Glomerular endothelial cell (primary cell): Measurements from ENCODE around the gene CDHR3. TPM values are rescaled to one million over a fixed set of nuclear protein-coding genes. Genes with fewer than 3 reads are reported as not detected.
"Not testable (repeated sequence)": the region's sequence is repeated elsewhere in the genome, so short reads cannot be mapped to it uniquely, and the experiment has no call there.

ENCODE experiments used
- DNase-seq: peaks from one replicate; pipeline ENCODE4 v3.0.0-alpha.2; 2011; ENCODE audit warnings: low read depth, low spot score; ENCODE audit errors: extremely low read depth
- total RNA-seq: library from RNA; depleted of rRNA; stranded (reverse); fragments of >200 nt; gene quantifications from 2 replicates; pipeline ENCODE4 v1.2.3, GENCODE V29; 2015

Gene CDHR3
- total RNA-seq, 1 donor from 2014 or later = 4.5 TPM

DNA sequence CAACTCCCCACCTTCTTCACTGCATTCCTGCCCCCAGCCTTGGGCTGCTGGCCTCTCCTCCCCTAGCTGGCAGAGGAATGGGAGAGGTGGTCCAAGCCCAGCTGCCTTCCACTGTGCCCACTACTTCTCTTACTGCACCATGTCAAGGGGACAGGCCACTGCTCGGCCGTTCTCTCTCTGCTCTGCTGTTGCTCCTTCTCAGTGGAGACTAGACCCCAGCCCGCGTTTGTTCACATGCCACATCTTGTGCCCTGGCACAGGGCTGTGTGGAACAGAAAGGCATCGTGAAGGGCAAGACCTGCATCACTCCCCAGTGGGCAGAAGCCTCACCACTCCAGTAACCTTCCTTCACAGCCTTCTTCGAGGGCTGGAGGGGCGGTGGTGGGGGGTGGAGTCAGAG, 711 bp upstream of the CDHR3 start:
- no peak for DNase-seq

- no peak for DNase-seq
Measured at GRCh38 chr7:105971845-105972244, 8.8 kb downstream of the CDHR3 start.

DNA sequence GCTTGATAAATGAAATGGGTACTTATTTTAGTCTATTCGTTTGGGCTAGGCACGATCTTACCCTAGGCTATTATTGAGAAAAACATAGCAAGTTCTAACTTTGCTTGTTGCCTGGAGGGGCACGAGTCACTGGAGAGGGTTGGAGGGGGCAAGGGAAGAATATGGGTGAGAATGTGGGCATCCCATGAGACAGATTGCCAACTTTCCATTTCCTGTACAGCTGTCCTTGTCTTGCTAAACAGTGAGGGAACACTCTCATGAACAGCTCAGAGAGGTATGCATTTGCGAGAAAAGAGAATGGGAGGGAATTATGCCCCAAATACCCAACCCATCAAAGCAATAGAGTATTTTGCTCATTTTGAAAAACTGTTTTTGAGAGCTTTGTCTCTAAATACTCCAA, 9.2 kb downstream of the CDHR3 start:
- DNase-seq = no peak

GRCh38 chr7:105974471-105974870, 11.4 kb downstream of the CDHR3 start:
- DNase-seq = no peak

- no peak for DNase-seq
Measured at GRCh38 chr7:105975770-105976417, 12.8 kb downstream of the CDHR3 start.

DNA sequence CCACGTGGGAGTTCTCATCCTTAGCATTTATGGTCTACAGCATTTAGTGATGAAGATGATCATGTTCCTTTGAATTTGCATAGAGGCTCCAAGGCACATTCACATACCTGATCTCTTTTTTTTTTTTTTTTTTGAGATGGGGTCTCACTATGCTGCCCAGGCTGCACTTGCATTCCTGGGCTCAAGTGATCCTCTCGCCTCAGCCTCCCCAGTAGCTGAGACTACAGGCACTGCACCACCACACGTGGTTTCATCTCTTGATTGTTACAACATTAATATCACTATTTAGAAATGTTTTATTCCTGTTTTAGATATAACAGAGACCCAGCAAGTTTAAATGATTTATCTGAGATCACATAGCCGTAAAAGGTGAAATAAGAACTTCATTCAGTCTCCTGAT, 13.8 kb downstream of the CDHR3 start:
- no peak for DNase-seq

DNA sequence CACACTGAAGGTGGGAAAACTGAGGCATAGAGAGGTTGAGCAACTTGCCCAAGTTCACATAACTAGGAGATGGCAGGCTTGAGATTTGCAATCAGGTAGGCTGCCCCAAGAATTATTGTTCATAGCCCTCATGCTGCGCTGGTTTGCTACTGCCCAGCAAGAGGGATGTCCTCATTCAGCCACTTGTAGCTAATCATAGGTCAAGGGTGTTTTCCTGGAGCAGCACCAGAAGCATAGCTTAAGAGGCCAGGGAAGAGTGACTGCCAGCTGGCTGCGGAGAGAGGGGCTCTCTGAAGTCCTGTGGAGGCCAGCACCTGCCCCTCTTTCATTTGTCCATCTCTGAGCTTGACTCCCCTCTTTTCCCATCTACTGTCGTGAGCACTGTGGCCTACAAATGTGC, 15.0 kb downstream of the CDHR3 start:
- no peak for DNase-seq

GRCh38 chr7:105978974-105979373, 15.9 kb downstream of the CDHR3 start:
- DNase-seq = no peak

DNA sequence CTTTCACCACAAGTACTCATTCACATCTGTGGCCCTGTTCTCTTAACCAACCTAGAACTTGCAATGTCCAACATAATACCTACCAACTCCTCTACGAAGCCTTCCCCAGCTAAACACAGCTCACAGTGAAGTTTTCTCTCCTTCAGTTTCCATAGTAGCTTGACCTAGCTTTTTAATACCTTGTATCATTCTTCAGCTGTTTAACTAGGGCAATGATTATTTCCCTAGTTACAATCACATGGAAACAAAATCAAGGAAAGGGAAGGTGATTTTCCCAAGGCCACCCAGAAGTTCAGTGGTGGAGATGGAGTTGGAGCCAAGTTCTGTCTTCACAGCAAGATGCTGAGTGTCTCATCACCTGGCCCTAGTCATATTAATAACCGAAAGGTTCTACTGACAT, 16.3 kb downstream of the CDHR3 start:
- DNase-seq = no peak

- no peak for DNase-seq
Measured at GRCh38 chr7:105980645-105981396, 17.8 kb downstream of the CDHR3 start.

GRCh38 chr7:105982388-105982787, 19.3 kb downstream of the CDHR3 start:
- DNase-seq = no peak

DNA sequence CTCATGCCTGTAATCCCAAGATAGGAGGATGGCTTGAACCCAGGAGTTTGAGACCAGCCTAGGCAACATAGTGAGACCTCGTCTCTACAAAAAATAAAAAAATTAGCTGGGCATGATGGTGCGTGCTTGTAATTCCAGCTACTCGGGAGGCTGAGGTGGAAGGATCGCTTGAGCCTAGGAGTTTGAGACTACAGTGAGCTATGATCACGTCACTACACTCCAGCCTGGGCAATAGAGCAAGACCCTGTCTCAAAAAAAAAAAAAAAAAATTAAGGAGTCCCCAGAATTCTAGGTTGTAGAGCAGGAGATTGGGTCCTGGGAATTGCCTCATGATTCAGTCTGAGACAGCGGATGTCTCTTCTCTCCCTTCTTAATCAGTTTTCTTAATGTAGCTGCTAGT, 21.7 kb downstream of the CDHR3 start:
- DNase-seq = not testable (repeated sequence)

DNA sequence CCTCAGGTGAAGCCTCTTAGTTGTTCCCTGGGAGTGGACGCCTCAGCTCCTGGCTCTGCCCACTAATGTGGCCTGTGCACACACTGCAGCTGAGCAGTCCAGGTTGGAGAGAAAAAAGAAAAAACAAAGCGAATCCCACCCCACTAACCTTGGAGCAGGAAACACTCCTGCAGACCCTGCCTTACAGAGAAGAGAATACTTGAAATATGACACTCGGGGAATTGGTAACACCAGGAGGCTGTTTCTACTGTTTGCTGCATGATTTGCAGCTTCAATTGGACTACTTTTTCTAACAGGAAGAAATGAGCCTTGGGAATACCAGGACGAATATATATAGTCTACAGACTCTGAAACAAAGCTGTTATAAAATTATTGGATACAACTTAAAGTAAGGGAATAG, 22.2 kb downstream of the CDHR3 start:
- no peak for DNase-seq

DNA sequence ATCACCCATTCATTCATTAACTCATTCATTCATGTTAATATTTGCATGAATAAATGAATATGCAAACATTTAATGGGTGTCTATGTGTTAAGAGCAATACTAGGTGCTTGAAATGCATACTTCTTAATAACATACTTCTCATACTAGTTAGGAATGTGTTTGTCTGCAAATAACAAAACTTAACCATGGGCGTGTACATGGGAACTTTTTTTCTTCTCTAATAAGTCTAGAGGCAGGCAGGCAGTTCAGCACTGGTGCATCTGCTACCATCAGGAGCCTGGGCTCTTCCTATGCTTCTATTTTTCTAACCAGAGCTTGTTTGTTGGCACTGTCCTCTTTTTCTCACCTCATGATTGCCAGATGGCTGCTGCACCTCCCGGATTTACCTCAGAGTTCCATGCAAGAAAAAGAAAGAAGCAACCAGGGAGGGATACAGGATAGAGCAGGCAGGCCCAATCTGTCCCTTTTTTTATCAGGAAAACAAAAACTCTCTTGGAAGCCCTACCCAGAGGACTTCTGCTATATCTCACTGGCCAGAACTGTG, 22.7 kb downstream of the CDHR3 start:
- DNase-seq = no peak

DNA sequence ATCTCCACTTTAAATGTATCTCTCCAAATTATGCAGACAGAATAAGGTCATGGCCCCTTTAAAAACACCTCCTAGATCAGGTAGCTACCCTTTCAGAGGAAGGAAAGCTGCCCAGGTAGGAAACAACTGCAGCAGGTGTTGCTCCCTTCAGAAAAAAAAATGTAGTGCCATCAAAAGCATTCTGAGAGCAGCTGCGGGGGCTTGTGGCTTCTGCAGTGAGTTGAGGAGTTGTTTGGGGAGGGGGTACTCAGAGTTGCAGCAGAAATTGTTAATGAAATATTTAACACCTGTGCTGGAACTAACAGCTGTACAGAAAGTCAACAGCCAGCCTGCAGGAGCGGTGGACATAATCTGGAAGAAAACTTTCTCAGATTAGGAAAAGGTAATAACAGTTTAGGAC, 24.0 kb downstream of the CDHR3 start:
- DNase-seq = no peak

- DNase-seq = no peak
Measured at GRCh38 chr7:105988276-105988675, 25.2 kb downstream of the CDHR3 start.

- no peak for DNase-seq
Measured at GRCh38 chr7:105989191-105989590, 26.1 kb downstream of the CDHR3 start.

DNA sequence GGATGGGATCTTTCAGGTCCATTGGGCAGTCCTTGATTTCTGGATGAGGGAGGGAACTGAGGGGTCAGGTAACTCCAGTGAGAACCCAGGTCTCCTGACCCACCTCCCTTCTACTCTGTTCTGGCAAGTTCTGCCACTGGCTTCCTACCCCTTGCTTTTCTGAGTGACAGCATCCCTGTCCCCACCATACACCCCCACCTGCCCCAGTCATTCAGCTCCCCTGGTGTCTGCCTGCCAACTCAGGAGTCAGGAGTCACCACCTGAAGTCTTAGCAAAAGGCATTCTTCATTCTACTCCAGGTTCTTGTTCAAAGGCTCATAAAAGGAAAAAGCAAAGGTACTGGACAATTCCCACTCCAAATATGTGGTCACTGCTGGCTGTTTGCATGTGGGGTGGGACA, 26.6 kb downstream of the CDHR3 start:
- no peak for DNase-seq

DNA sequence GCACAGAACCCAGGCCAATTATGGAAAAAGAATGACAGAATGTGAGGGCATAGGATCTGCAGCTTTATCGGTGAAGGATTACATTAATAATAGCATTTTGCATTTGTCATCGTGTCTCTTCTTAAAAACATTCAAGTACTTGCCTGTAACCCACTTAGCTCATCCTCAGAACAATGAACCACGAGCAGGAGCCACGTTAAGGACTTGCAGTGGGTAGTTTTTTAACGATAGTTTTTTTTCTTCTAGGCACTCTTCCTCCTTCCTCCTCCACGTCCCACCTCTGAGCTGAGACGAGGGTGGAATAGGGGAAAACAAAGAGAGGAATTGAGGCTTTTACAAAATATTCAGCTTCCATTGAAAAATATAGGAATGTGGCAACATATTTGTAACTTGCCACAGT, 27.1 kb downstream of the CDHR3 start:
- DNase-seq = no peak

- DNase-seq = no peak
Measured at GRCh38 chr7:105990727-105991453, 27.8 kb downstream of the CDHR3 start.

DNA sequence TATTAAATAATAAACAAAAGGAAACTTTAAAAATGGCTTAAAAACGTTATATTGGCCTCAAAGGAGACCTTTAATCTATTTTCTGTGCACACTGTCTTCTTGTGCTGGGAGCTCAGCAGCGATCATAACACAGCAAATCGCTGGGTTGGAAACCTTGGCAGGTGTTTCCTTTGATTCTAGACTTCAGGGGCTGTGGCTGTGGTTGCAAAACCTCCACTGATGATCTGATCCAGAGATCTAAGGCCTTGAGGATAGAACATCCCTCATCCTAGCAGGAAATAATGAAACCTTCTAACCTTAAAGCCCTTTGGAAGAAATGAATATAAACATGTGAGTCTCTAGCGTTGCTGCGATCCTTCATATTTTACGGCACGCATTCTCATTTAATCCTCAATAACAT, 29.8 kb downstream of the CDHR3 start:
- no peak for DNase-seq
